SH-SY5Y (cell line): ENCODE measurements around the gene ZNF710.

Experiments
- GATA2 ChIP-seq: IDR thresholded peaks from 2 replicates; pipeline ENCODE4 v1.6.1; 2011; ENCODE audit warnings: mild to moderate bottlenecking, low read depth, low read length
- GATA3 ChIP-seq: IDR thresholded peaks from 2 replicates; pipeline ENCODE4 v1.6.1; 2011; ENCODE audit warnings: low read depth, mild to moderate bottlenecking, low read length, moderate library complexity

The ZNF710 gene

GRCh38 chr15:89982315-89983055, 18.6 kb upstream of the ZNF710 start:
- no peak for TF ChIP-seq GATA3
- no peak for TF ChIP-seq GATA2

- no peak for TF ChIP-seq GATA3
These were observed 17.1 kb upstream of the ZNF710 start for GRCh38 chr15:89984001-89984400.

GRCh38 chr15:89984421-89985010, 16.6 kb upstream of the ZNF710 start:
- TF ChIP-seq GATA3 (no peak), GATA2 (no peak)

- TF ChIP-seq GATA2 (no peak), GATA3 (no peak)
These were observed 16.0 kb upstream of the ZNF710 start for GRCh38 chr15:89985111-89985510.

GRCh38 chr15:89991312-89991711, 9.8 kb upstream of the ZNF710 start:
- TF ChIP-seq GATA3 (no peak), GATA2 (no peak)

GRCh38 chr15:89993349-89993748, 7.8 kb upstream of the ZNF710 start:
- TF ChIP-seq GATA2 (no peak), GATA3 (no peak)

- TF ChIP-seq GATA2 (no peak), GATA3 (no peak)
These were observed 4.0 kb upstream of the ZNF710 start for GRCh38 chr15:89997079-89997478.

GRCh38 chr15:89998141-89998661, 2.9 kb upstream of the ZNF710 start:
- no peak for TF ChIP-seq GATA3
- TF ChIP-seq GATA2 = no peak

GRCh38 chr15:89998923-89999675, 2.0 kb upstream of the ZNF710 start:
- TF ChIP-seq GATA2 = no peak
- no peak for TF ChIP-seq GATA3

- TF ChIP-seq GATA3 (no peak), GATA2 (no peak)
These were observed 1.4 kb upstream of the ZNF710 start for GRCh38 chr15:89999676-90000185.

- TF ChIP-seq GATA3 (no peak), GATA2 (no peak)
These were observed 730 bp upstream of the ZNF710 start for GRCh38 chr15:90000186-90001001.

- no peak for TF ChIP-seq GATA3
- TF ChIP-seq GATA2 = no peak
These were observed 731 bp downstream of the ZNF710 start for GRCh38 chr15:90001683-90002427.

GRCh38 chr15:90002428-90002844, 1.3 kb downstream of the ZNF710 start:
- TF ChIP-seq GATA3 = no peak
- no peak for TF ChIP-seq GATA2

GRCh38 chr15:90003736-90004135, 2.6 kb downstream of the ZNF710 start:
- TF ChIP-seq GATA2 (no peak), GATA3 (no peak)
